ENCODE data around the gene HCN3.

The HCN3 gene

DNA sequence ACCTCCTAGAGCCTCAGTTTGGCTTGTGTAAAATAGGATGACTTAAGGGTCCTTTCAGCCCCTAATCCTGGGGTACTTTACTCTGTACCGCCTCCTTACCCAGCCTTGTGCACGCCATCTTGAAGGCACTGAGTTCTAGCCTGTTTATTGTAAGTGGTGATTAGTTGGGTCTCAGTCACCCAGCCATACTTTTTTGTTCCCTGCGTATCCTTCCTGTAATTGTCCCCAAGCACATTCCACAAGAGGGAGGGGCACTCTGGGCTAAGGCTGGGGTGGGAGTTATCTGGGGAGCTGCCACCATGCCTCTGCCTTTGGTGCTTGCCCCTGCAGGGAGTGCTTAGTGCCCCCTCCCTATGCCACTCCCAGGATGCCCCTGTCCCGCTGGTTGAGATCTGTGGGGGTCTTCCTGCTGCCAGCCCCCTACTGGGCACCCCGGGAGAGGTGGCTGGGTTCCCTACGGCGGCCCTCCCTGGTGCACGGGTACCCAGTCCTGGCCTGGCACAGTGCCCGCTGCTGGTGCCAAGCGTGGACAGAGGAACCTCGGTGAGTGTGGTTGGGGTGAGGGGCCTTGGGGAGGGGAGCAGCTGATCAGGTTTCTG is 32.3 kb downstream of the HCN3 start:
- POLR2A ChIA-PET = interaction anchor here (1.2 to 1.8 kb wide), 2 partner anchors 11 to 35 kb away, joined by 3 to 4 read pairs; partner anchors contain the start of gene RUSC1
- Histone ChIP-seq H3K36me3 (ENCODE audit: control insufficient read depth in 2 of 2, insufficient read depth in 1 of 2, low read length in 2 of 2) (peaks cover 28 to 43% of the 10 kb centered on the region in 2 experiments; a peak in 2 of 3 replicates), H3K27ac (ENCODE audit: extremely low read depth, low read depth, low read length) (peak overlapping the region; percentile 88), H3K4me1 (ENCODE audit: control insufficient read depth, insufficient read depth, low read length) (peaks cover 5% of the 10 kb centered on the region; the same call in 1 of the 2 replicates), H3K4me3 (ENCODE audit: low read depth, low read length) (peak overlapping the region; percentile 67), H3K9me3 (ENCODE audit: control insufficient read depth, insufficient read depth, low read depth, low read length) (no peaks in the 10 kb centered on the region)
- CTCF ChIA-PET = interaction anchor here (0.6 to 3.1 kb wide), 4 partner anchors 13 to 65 kb away, joined by 3 to 15 read pairs (median 6); no protein-coding TSS in a partner anchor
- TF ChIP-seq GLIS2 (tag by site-specific recombination; IDR thresholded peaks at IDR 0.05) (peak; percentile 75), KLF8 (tag by site-specific recombination; IDR thresholded peaks at IDR 0.05) (no peak), ZNF202 (tag by site-specific recombination; IDR thresholded peaks at IDR 0.05; ENCODE audit: borderline replicate concordance) (no peak), ZNF658 (tag by site-specific recombination; IDR thresholded peaks at IDR 0.05) (no peak), ZNF211 (tag by site-specific recombination; IDR thresholded peaks at IDR 0.05; ENCODE audit: low read depth) (no peak), ZNF76 (tag by site-specific recombination; IDR thresholded peaks at IDR 0.05; ENCODE audit: borderline replicate concordance, low read depth) (peak; percentile 32; the same call in 1 of the 2 replicates), SP2 (tag by site-specific recombination; IDR thresholded peaks at IDR 0.05) (peak; percentile 29; the same call in 1 of the 2 replicates), TCF7L2 (IDR thresholded peaks at IDR 0.05; ENCODE audit: borderline replicate concordance, low read depth, low read length) (no peak), ZFHX2 (tag by site-specific recombination; conservative IDR thresholded peaks at IDR 0.05) (0 out of 2 replicates have a peak, but pooled peaks have one; percentile 16), KLF9 (tag by site-specific recombination; IDR thresholded peaks at IDR 0.05; ENCODE audit: low read depth) (peak; percentile 5; the same call in 1 of the 2 replicates), ZNF777 (tag by site-specific recombination; IDR thresholded peaks at IDR 0.05; ENCODE audit: borderline replicate concordance) (no peak), ZFP41 (tag by site-specific recombination; IDR thresholded peaks at IDR 0.05; ENCODE audit: borderline replicate concordance) (no peak), YY2 (tag by site-specific recombination; IDR thresholded peaks at IDR 0.05) (peak; percentile 60), ZIC2 (tag by site-specific recombination; IDR thresholded peaks at IDR 0.05) (peak; percentile 99), ZNF560 (tag by site-specific recombination; IDR thresholded peaks at IDR 0.05; ENCODE audit: borderline replicate concordance) (no peak)
- TF ChIP-seq, protein P1, sequence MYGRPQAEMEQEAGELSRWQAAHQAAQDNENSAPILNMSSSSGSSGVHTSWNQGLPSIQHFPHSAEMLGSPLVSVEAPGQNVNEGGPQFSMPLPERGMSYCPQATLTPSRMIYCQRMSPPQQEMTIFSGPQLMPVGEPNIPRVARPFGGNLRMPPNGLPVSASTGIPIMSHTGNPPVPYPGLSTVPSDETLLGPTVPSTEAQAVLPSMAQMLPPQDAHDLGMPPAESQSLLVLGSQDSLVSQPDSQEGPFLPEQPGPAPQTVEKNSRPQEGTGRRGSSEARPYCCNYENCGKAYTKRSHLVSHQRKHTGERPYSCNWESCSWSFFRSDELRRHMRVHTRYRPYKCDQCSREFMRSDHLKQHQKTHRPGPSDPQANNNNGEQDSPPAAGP (tag by site-specific recombination; IDR thresholded peaks at IDR 0.05) = no peak
- TF ChIP-seq, protein P2, sequence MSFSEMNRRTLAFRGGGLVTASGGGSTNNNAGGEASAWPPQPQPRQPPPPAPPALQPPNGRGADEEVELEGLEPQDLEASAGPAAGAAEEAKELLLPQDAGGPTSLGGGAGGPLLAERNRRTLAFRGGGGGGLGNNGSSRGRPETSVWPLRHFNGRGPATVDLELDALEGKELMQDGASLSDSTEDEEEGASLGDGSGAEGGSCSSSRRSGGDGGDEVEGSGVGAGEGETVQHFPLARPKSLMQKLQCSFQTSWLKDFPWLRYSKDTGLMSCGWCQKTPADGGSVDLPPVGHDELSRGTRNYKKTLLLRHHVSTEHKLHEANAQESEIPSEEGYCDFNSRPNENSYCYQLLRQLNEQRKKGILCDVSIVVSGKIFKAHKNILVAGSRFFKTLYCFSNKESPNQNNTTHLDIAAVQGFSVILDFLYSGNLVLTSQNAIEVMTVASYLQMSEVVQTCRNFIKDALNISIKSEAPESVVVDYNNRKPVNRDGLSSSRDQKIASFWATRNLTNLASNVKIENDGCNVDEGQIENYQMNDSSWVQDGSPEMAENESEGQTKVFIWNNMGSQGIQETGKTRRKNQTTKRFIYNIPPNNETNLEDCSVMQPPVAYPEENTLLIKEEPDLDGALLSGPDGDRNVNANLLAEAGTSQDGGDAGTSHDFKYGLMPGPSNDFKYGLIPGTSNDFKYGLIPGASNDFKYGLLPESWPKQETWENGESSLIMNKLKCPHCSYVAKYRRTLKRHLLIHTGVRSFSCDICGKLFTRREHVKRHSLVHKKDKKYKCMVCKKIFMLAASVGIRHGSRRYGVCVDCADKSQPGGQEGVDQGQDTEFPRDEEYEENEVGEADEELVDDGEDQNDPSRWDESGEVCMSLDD (tag by site-specific recombination; IDR thresholded peaks at IDR 0.05) = no peak
- TF ChIP-seq, protein P3, sequence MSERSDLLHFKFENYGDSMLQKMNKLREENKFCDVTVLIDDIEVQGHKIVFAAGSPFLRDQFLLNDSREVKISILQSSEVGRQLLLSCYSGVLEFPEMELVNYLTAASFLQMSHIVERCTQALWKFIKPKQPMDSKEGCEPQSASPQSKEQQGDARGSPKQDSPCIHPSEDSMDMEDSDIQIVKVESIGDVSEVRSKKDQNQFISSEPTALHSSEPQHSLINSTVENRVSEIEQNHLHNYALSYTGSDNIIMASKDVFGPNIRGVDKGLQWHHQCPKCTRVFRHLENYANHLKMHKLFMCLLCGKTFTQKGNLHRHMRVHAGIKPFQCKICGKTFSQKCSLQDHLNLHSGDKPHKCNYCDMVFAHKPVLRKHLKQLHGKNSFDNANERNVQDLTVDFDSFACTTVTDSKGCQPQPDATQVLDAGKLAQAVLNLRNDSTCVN (tag by site-specific recombination; optimal IDR thresholded peaks at IDR 0.05) = no peak
- TF ChIP-seq, protein P4, sequence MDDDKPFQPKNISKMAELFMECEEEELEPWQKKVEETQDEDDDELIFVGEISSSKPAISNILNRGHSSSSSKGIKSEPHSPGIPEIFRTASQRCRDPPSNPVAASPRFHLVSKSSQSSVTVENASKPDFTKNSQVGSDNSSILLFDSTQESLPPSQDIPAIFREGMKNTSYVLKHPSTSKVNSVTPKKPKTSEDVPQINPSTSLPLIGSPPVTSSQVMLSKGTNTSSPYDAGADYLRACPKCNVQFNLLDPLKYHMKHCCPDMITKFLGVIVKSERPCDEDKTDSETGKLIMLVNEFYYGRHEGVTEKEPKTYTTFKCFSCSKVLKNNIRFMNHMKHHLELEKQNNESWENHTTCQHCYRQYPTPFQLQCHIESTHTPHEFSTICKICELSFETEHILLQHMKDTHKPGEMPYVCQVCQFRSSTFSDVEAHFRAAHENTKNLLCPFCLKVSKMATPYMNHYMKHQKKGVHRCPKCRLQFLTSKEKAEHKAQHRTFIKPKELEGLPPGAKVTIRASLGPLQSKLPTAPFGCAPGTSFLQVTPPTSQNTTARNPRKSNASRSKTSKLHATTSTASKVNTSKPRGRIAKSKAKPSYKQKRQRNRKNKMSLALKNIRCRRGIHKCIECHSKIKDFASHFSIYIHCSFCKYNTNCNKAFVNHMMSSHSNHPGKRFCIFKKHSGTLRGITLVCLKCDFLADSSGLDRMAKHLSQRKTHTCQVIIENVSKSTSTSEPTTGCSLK (tag by site-specific recombination; IDR thresholded peaks at IDR 0.05) = no peak
- TF ChIP-seq, protein P5, sequence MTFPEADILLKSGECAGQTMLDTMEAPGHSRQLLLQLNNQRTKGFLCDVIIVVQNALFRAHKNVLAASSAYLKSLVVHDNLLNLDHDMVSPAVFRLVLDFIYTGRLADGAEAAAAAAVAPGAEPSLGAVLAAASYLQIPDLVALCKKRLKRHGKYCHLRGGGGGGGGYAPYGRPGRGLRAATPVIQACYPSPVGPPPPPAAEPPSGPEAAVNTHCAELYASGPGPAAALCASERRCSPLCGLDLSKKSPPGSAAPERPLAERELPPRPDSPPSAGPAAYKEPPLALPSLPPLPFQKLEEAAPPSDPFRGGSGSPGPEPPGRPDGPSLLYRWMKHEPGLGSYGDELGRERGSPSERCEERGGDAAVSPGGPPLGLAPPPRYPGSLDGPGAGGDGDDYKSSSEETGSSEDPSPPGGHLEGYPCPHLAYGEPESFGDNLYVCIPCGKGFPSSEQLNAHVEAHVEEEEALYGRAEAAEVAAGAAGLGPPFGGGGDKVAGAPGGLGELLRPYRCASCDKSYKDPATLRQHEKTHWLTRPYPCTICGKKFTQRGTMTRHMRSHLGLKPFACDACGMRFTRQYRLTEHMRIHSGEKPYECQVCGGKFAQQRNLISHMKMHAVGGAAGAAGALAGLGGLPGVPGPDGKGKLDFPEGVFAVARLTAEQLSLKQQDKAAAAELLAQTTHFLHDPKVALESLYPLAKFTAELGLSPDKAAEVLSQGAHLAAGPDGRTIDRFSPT (tag by site-specific recombination; IDR thresholded peaks at IDR 0.05) = peak; percentile 95
- TF ChIP-seq, protein P6, sequence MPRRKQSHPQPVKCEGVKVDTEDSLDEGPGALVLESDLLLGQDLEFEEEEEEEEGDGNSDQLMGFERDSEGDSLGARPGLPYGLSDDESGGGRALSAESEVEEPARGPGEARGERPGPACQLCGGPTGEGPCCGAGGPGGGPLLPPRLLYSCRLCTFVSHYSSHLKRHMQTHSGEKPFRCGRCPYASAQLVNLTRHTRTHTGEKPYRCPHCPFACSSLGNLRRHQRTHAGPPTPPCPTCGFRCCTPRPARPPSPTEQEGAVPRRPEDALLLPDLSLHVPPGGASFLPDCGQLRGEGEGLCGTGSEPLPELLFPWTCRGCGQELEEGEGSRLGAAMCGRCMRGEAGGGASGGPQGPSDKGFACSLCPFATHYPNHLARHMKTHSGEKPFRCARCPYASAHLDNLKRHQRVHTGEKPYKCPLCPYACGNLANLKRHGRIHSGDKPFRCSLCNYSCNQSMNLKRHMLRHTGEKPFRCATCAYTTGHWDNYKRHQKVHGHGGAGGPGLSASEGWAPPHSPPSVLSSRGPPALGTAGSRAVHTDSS (tag by site-specific recombination; IDR thresholded peaks at IDR 0.05) = no peak
- TF ChIP-seq, protein P7, sequence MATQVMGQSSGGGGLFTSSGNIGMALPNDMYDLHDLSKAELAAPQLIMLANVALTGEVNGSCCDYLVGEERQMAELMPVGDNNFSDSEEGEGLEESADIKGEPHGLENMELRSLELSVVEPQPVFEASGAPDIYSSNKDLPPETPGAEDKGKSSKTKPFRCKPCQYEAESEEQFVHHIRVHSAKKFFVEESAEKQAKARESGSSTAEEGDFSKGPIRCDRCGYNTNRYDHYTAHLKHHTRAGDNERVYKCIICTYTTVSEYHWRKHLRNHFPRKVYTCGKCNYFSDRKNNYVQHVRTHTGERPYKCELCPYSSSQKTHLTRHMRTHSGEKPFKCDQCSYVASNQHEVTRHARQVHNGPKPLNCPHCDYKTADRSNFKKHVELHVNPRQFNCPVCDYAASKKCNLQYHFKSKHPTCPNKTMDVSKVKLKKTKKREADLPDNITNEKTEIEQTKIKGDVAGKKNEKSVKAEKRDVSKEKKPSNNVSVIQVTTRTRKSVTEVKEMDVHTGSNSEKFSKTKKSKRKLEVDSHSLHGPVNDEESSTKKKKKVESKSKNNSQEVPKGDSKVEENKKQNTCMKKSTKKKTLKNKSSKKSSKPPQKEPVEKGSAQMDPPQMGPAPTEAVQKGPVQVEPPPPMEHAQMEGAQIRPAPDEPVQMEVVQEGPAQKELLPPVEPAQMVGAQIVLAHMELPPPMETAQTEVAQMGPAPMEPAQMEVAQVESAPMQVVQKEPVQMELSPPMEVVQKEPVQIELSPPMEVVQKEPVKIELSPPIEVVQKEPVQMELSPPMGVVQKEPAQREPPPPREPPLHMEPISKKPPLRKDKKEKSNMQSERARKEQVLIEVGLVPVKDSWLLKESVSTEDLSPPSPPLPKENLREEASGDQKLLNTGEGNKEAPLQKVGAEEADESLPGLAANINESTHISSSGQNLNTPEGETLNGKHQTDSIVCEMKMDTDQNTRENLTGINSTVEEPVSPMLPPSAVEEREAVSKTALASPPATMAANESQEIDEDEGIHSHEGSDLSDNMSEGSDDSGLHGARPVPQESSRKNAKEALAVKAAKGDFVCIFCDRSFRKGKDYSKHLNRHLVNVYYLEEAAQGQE (tag by site-specific recombination; IDR thresholded peaks at IDR 0.05) = no peak

Data from HEK293 (cell line).